ENCODE data around the gene SDHB. TPM values are rescaled to one million over a fixed set of nuclear protein-coding genes. Genes with fewer than 3 reads are reported as not detected.

The SDHB gene
- total and polyA plus RNA-seq, 5 donors: 209 to 311 (median 241) TPM

GRCh38 chr1:17093822-17094393, 40.1 kb upstream of the SDHB start:
- Histone ChIP-seq H3K9me3 (ENCODE audit: control insufficient read depth, low read length) (no peaks in the 10 kb centered on the region), H3K4me1 (ENCODE audit: control insufficient read depth, insufficient read depth, low read length) (no peaks in the 10 kb centered on the region), H3K27ac (ENCODE audit: low read length) (no peak overlapping the region), H3K27me3 (ENCODE audit: control insufficient read depth, insufficient read depth) (no peaks in the 10 kb centered on the region), H3K4me3 (ENCODE audit: low read length) (no peak overlapping the region)
- 84% methylated on average over 8 of the region's 8 CpGs for whole genome bisulfite sequencing
- DNase-seq (no peak), ATAC-seq (no peak)
- intact Hi-C loops (cut with DNase I): no loop called here

- Histone ChIP-seq H3K27me3 (ENCODE audit: control insufficient read depth, insufficient read depth) (no peaks in the 10 kb centered on the region), H3K9me3 (ENCODE audit: control insufficient read depth, low read length) (no peaks in the 10 kb centered on the region), H3K27ac (ENCODE audit: low read length) (no peak overlapping the region), H3K4me3 (ENCODE audit: low read length) (no peak overlapping the region), H3K4me1 (ENCODE audit: control insufficient read depth, insufficient read depth, low read length) (no peaks in the 10 kb centered on the region)
- ATAC-seq (no peak), DNase-seq (no peak)
- intact Hi-C loops (cut with DNase I): no loop called here
- 78% methylated on average over 7 of the region's 7 CpGs for WGBS
Measured at GRCh38 chr1:17091252-17091651, 37.4 kb upstream of the SDHB start.

DNA sequence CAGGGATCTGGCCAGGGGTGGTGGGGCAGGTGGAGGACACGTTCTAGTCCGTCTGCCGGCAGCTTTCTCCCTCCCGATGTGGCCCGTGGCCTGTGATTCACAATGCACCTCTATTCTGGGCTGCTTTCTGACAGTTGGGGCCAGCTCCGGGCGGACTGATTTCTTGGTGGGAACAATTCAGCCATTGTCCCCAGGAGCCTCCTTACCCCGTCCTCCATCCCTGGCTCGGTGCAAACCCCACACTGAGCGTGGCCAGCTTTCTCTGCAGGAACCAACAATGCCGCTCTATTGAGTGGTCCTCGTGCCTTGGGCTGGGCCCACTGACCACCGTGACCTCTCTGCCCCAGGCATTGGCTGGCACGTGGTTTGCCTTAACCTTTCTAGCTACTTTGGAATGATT, 35.7 kb upstream of the SDHB start:
- DNase-seq (no peak), ATAC-seq (no peak)
- H3K27ac ChIP-seq (ENCODE audit: low read length): no peak overlapping the region
- no peaks in the 10 kb centered on the region for H3K4me1 ChIP-seq (ENCODE audit: control insufficient read depth, insufficient read depth, low read length)
- no peak overlapping the region for H3K4me3 ChIP-seq (ENCODE audit: low read length)
- intact Hi-C loops (cut with DNase I): no loop called here
- 64% methylated on average over 14 of the region's 14 CpGs for WGBS
- no peaks in the 10 kb centered on the region for H3K9me3 ChIP-seq (ENCODE audit: control insufficient read depth, low read length)
- H3K27me3 ChIP-seq (ENCODE audit: control insufficient read depth, insufficient read depth): no peaks in the 10 kb centered on the region

DNA sequence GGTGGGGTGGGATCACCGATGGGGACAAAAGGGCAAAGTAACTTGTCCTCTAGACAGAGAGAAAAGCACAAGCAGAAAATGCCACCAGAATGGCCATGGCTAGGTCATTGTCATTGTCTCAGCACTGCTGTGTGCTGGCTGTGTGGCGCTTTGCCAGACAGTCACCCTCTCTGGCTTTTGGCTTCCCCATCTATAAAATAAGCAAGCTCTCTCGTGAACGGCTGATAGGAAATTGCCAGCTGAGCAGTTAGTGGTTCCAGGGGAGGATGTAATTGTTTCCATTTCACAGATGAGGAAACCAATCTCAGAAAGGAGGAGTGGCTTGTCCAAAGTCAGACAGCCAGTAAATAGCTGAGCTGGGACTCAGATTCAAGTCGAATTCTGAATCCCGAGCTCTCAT, 32.9 kb upstream of the SDHB start:
- no peak for ATAC-seq
- 70% methylated on average over 6 of the region's 6 CpGs for WGBS
- intact Hi-C loops (cut with DNase I): no loop called here
- H3K4me3 ChIP-seq (ENCODE audit: low read length): no peak overlapping the region
- DNase-seq: no peak
- no peaks in the 10 kb centered on the region for H3K27me3 ChIP-seq (ENCODE audit: control insufficient read depth, insufficient read depth)
- no peaks in the 10 kb centered on the region for H3K9me3 ChIP-seq (ENCODE audit: control insufficient read depth, low read length)
- H3K27ac ChIP-seq (ENCODE audit: low read length): no peak overlapping the region
- H3K4me1 ChIP-seq (ENCODE audit: control insufficient read depth, insufficient read depth, low read length): no peaks in the 10 kb centered on the region

DNA sequence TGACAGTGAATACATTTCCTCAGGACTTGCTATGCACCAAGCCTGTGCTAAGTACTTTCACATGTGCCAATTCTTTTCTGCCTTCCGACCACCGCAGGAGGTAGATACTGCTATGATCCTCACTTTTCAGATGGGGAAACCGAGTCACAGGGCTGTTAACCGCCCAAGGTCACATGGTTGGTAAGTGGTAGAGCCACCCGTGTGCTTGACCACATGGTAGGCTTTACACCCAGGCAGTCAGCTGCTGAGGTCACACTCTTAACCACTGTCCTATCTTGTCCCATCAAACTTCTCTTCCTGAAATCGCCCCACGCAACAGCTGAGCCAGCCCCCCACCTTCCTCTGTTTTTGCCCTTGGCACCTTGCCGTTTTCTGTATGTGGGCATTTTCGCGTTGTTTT, 31.0 kb upstream of the SDHB start:
- H3K4me3 ChIP-seq (ENCODE audit: low read length): no peak overlapping the region
- no peak for ATAC-seq
- intact Hi-C loops (cut with DNase I): no loop called here
- H3K27me3 ChIP-seq (ENCODE audit: control insufficient read depth, insufficient read depth): no peaks in the 10 kb centered on the region
- no peaks in the 10 kb centered on the region for H3K9me3 ChIP-seq (ENCODE audit: control insufficient read depth, low read length)
- DNase-seq: no peak
- 74% methylated on average over 10 of the region's 10 CpGs for WGBS
- no peak overlapping the region for H3K27ac ChIP-seq (ENCODE audit: low read length)
- no peaks in the 10 kb centered on the region for H3K4me1 ChIP-seq (ENCODE audit: control insufficient read depth, insufficient read depth, low read length)

GRCh38 chr1:17082761-17083160, 28.9 kb upstream of the SDHB start:
- H3K9me3 ChIP-seq (ENCODE audit: control insufficient read depth, low read length): no peaks in the 10 kb centered on the region
- no peaks in the 10 kb centered on the region for H3K4me1 ChIP-seq (ENCODE audit: control insufficient read depth, insufficient read depth, low read length)
- no peak for DNase-seq
- intact Hi-C loops (cut with DNase I): no loop called here
- ATAC-seq: no peak
- WGBS: 91% methylated on average over 3 of the region's 3 CpGs
- no peaks in the 10 kb centered on the region for H3K27me3 ChIP-seq (ENCODE audit: control insufficient read depth, insufficient read depth)
- H3K27ac ChIP-seq (ENCODE audit: low read length): no peak overlapping the region
- H3K4me3 ChIP-seq (ENCODE audit: low read length): no peak overlapping the region

- ATAC-seq (no peak), DNase-seq (no peak)
- Histone ChIP-seq H3K27ac (ENCODE audit: low read length) (no peak overlapping the region), H3K4me3 (ENCODE audit: low read length) (no peak overlapping the region), H3K4me1 (ENCODE audit: control insufficient read depth, insufficient read depth, low read length) (no peaks in the 10 kb centered on the region), H3K27me3 (ENCODE audit: control insufficient read depth, insufficient read depth) (no peaks in the 10 kb centered on the region), H3K9me3 (ENCODE audit: control insufficient read depth, low read length) (no peaks in the 10 kb centered on the region)
- intact Hi-C loops (cut with DNase I): no loop called here
- WGBS: 66% methylated on average over 2 of the region's 2 CpGs
Measured at GRCh38 chr1:17081439-17081838, 27.6 kb upstream of the SDHB start.

DNA sequence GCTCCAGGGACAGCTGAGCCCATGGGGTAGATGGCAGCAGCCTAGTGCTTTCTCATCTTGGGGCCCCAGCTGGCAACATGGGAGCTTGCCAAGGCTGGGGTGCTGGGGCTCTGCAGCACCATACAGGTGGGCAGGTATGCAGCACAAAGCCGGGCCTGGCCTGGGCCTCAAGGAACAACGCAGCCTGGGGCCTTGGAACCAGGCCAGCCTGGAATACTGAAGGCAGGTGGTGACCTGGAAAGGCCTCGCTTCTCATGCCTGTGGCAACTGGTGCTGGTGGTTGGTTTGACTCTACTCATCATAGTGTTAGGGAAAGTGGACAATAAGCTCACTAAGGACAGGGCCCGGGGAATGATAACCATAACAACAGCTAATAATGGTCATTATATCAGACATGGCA, 27.0 kb upstream of the SDHB start:
- H3K9me3 ChIP-seq (ENCODE audit: control insufficient read depth, low read length): no peaks in the 10 kb centered on the region
- ATAC-seq (no peak), DNase-seq (no peak)
- H3K4me1 ChIP-seq (ENCODE audit: control insufficient read depth, insufficient read depth, low read length): no peaks in the 10 kb centered on the region
- 81% methylated on average over 4 of the region's 4 CpGs for WGBS
- no peak overlapping the region for H3K4me3 ChIP-seq (ENCODE audit: low read length)
- intact Hi-C loops (cut with DNase I): no loop called here
- H3K27me3 ChIP-seq (ENCODE audit: control insufficient read depth, insufficient read depth): no peaks in the 10 kb centered on the region
- H3K27ac ChIP-seq (ENCODE audit: low read length): no peak overlapping the region

DNA sequence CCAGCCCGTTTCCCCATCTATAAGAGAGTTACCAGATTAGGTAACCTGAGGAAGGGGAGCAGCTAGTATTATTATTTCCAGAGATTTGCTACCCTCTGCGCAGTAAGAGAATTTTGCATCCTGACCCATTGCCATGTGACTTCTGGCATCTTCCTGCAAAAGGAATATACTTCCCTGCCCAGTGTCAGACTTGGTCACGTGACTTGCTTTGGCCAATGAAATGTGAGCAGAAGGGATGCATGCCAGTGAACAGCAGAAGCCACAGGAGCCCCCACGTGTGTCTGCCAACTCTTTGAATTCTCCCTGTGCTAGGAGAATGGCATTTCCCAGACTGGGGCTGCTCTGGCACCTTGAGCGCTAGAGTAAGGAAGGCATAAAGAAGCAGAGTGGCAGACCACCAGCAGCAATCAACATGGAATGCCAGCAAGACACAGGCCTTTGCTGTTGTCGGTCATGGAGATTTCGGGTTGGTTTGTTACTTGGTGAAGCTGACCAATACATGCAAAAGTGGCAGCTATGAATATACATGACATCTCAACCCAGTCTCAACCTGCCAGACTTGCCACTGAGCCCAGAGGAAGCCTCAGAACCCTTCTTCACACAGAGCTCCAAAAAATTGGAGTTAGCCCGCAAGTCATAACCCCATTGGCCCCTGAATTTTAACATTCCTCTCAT, 26.4 kb upstream of the SDHB start:
- H3K27me3 ChIP-seq (ENCODE audit: control insufficient read depth, insufficient read depth): no peaks in the 10 kb centered on the region
- no peak for ATAC-seq
- DNase-seq: no peak
- no peak overlapping the region for H3K4me3 ChIP-seq (ENCODE audit: low read length)
- intact Hi-C loops (cut with DNase I): no loop called here
- no peak overlapping the region for H3K27ac ChIP-seq (ENCODE audit: low read length)
- 86% methylated on average over 8 of the region's 8 CpGs for WGBS
- H3K9me3 ChIP-seq (ENCODE audit: control insufficient read depth, low read length): no peaks in the 10 kb centered on the region
- no peaks in the 10 kb centered on the region for H3K4me1 ChIP-seq (ENCODE audit: control insufficient read depth, insufficient read depth, low read length)

GRCh38 chr1:17078991-17079868, 25.4 kb upstream of the SDHB start:
- intact Hi-C loops (cut with DNase I): no loop called here
- H3K27ac ChIP-seq (ENCODE audit: low read length): no peak overlapping the region
- H3K9me3 ChIP-seq (ENCODE audit: control insufficient read depth, low read length): no peaks in the 10 kb centered on the region
- DNase-seq (no peak), ATAC-seq (no peak)
- no peaks in the 10 kb centered on the region for H3K27me3 ChIP-seq (ENCODE audit: control insufficient read depth, insufficient read depth)
- no peaks in the 10 kb centered on the region for H3K4me1 ChIP-seq (ENCODE audit: control insufficient read depth, insufficient read depth, low read length)
- WGBS: 80% methylated on average over 16 of the region's 16 CpGs
- H3K4me3 ChIP-seq (ENCODE audit: low read length): no peak overlapping the region

GRCh38 chr1:17075470-17076255, 21.8 kb upstream of the SDHB start:
- no peak overlapping the region for H3K4me3 ChIP-seq (ENCODE audit: low read length)
- no peak for DNase-seq
- no peaks in the 10 kb centered on the region for H3K9me3 ChIP-seq (ENCODE audit: control insufficient read depth, low read length)
- 75% methylated on average over 17 of the region's 17 CpGs for WGBS
- H3K27me3 ChIP-seq (ENCODE audit: control insufficient read depth, insufficient read depth): no peaks in the 10 kb centered on the region
- no peak for ATAC-seq
- intact Hi-C loops (cut with DNase I): no loop called here
- H3K4me1 ChIP-seq (ENCODE audit: control insufficient read depth, insufficient read depth, low read length): no peaks in the 10 kb centered on the region
- H3K27ac ChIP-seq (ENCODE audit: low read length): no peak overlapping the region

Measured in right cardiac atrium (tissue), 5 donors.